Activated naive CD4-positive, alpha-beta T cell treated with anti-CD3 and anti-CD28 coated beads, Interleukin-2, amount 50 U/mL, for 72 hours (primary cell): Measurements from ENCODE around the gene TLN1. TPM values are rescaled to one million over a fixed set of nuclear protein-coding genes. Genes with fewer than 3 reads are reported as not detected.

Source experiments
- ATAC-seq, 2 donors: fragments of 150-1000 bp; cut with Tn5 transposase; 2 replicates each; pipeline ENCODE4 v1.10.0; 2021; ENCODE audit warnings: mild to moderate bottlenecking in 2 of 2, moderate library complexity in 2 of 2
- DNase-seq, 2 donors: peaks; one replicate each; pipeline ENCODE4 v3.0.0; 2021 to 2022; ENCODE audit warnings: low spot score in 2 of 2
- H3K27ac Mint-ChIP-seq, 2 donors: one replicate each; pipeline ENCODE4 v1.8.0; 2022; ENCODE audit warnings: mild to moderate bottlenecking in 2 of 2, mixed read lengths in 2 of 2
- H3K36me3 Mint-ChIP-seq, 2 donors: one replicate each; pipeline ENCODE4 v1.8.0; 2022; ENCODE audit warnings: mixed read lengths in 2 of 2
- H3K9me3 Mint-ChIP-seq, 2 donors: one replicate each; pipeline ENCODE4 v1.8.0; 2022; ENCODE audit warnings: mixed read lengths in 2 of 2
- total RNA-seq, 2 donors: library from RNA; stranded (reverse); gene quantifications; one replicate each; pipeline ENCODE4 v1.2.3, GENCODE V29; 2022

TLN1 gene
- total RNA-seq, 2 donors from 2014 or later: 234 to 334 TPM

GRCh38 chr9:35758475-35759050, 26.6 kb upstream of the TLN1 start:
- ATAC-seq (no peak), DNase-seq (no peak)
- Mint-ChIP-seq H3K27ac (peak overlapping the region; percentile 39 to 96), H3K36me3 (peaks cover 0 to 9% of the 10 kb centered on the region in 2 donors), H3K9me3 (no peaks in the 10 kb centered on the region)

- peak overlapping the region; percentile 4 to 96 for H3K27ac Mint-ChIP-seq
- no peaks in the 10 kb centered on the region for H3K9me3 Mint-ChIP-seq
These were observed 25.9 kb upstream of the TLN1 start for GRCh38 chr9:35757892-35758275.

GRCh38 chr9:35757226-35757891, 25.4 kb upstream of the TLN1 start:
- ATAC-seq: peak; percentile 47 to 71
- peak; percentile 27 to 68 for DNase-seq
- peak overlapping the region; percentile 90 to 96 for H3K27ac Mint-ChIP-seq
- no peaks in the 10 kb centered on the region for H3K9me3 Mint-ChIP-seq
- peaks cover 3 to 9% of the 10 kb centered on the region in 2 donors for H3K36me3 Mint-ChIP-seq

More at GRCh38 chr9:35757892-35758275, 25.9 kb upstream of the TLN1 start:
- ATAC-seq (no peak), DNase-seq (no peak)
- peaks cover 0 to 9% of the 10 kb centered on the region in 2 donors for H3K36me3 Mint-ChIP-seq

- H3K36me3 Mint-ChIP-seq: peaks cover 6 to 9% of the 10 kb centered on the region in 2 donors
- ATAC-seq (peak; percentile 74 to 89), DNase-seq (peak; percentile 77 to 86)
- peak overlapping the region; percentile 83 to 96 for H3K27ac Mint-ChIP-seq
- no peaks in the 10 kb centered on the region for H3K9me3 Mint-ChIP-seq
These were observed 24.6 kb upstream of the TLN1 start for GRCh38 chr9:35756275-35757225.

- Mint-ChIP-seq H3K27ac (no peak overlapping the region), H3K36me3 (peaks cover 6 to 7% of the 10 kb centered on the region in 2 donors), H3K9me3 (no peaks in the 10 kb centered on the region)
- ATAC-seq (no peak), DNase-seq (no peak)
These were observed 23.1 kb upstream of the TLN1 start for GRCh38 chr9:35755071-35755470.

DNA sequence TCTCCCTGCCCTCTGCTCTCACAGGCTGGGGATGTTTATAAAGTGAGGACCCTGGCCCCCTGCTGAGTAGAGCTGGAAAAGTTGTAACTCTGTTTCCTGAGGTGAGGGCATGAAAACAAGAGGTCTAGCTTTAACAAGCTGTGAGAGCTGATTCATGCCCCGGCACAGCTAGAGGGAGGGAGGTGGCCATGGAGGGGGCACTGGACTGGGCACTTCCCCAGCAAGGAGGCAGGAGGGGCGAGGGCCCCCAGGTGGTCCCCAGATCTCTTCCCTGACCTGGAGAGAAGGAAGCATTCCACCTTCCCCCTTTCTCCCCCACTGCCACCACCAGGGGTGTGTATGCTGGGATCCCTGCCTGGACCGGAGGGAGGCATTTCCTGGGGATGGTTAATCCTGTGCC, 22.3 kb upstream of the TLN1 start, which contains the start of gene MSMP:
TSS of gene MSMP (minus strand) at position 13 of the 400 bp plus-strand sequence. CDS start 147 bp downstream, outside the sequence.
- Mint-ChIP-seq H3K27ac (no peak within 1 kb of the TSS), H3K36me3 (peaks cover 7 to 11% of the 10 kb centered on the region in 2 donors), H3K9me3 (no peaks in the 10 kb centered on the region)
- no peak for ATAC-seq
- no peak for DNase-seq

- Mint-ChIP-seq H3K9me3 (no peaks in the 10 kb centered on the region), H3K36me3 (peaks cover 7 to 11% of the 10 kb centered on the region in 2 donors), H3K27ac (no peak overlapping the region)
- DNase-seq (no peak), ATAC-seq (no peak)
These were observed 21.5 kb upstream of the TLN1 start for GRCh38 chr9:35753466-35753865.

GRCh38 chr9:35750256-35750531, 18.2 kb upstream of the TLN1 start:
- Mint-ChIP-seq H3K27ac (peak overlapping the region; percentile 56 to 85), H3K9me3 (no peaks in the 10 kb centered on the region), H3K36me3 (peaks cover 12 to 23% of the 10 kb centered on the region in 2 donors)
- ATAC-seq (no peak), DNase-seq (no peak)

DNA sequence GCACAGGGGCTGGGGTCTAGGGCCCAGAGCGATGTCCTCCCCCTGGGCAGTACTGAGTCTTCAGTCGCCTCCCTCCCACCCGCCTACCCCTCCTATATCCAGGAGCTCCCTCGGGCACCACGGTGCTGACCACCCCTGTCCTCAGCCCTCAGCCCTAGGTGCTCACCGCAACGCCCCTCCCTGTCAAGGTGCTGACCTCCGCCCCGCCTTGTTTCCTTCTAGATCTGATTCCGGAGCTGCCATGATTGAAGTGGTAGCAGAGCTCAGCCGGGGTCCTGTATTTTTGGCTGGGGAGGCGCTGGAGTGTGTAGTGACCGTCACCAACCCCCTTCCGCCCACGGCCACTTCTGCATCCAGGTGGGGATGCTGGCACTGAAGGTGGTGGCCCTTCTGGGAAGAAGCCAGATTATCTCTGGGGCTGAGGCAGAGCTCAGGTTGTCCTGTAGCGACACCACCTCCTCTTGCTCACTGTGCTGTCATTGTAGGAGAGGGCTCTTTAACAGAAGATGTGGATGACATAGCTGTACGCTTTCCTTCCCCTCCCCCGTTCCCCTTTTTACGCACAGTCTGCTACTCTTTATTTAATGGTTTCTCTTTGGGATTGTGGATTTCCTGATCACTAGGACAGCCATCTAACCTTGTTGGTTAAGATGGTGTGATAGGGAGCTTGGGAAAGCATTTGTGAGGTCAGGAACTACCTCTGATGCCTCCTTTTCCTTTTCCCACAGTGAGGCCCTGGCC, 17.7 kb upstream of the TLN1 start:
- Mint-ChIP-seq H3K9me3 (no peaks in the 10 kb centered on the region), H3K27ac (peak overlapping the region; percentile 56 to 85), H3K36me3 (peaks cover 12 to 23% of the 10 kb centered on the region in 2 donors)
- DNase-seq (peak; percentile 44 to 69), ATAC-seq (peak; percentile 58 to 60)

DNA sequence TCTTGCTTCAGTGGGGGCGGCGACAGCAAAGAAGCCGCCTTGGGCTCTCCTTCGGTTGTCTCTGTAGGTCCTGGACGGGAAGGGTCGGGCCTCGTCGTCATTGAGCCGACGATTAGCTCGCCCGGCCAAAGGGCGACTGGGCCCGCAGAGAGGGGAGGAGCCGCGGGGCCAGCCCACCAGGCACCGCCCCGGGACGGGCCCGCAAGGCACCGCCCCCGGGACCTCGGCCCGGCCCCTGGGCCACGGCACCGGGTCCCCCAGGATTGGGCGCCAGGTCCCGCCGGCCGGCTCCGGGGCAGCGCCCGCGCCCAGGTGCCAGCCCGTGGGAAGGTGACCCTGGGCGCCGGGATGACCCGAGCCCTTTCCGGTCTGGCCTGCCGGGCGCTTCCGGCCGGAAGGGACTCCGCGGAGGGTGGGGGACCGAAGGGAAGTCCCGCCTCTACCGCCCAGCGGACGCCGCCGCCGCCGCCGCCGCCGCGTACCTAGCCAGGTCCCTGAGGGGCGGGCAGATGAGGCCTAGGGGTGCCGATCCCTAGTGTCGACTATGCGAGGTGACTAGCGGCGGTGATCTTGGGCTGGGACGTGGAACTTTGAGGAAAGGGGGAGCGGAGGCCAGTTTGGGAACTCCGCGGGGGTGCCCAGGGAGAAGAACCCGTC, 17.0 kb upstream of the TLN1 start, which contains the start of the genes GBA2 and RGP1:
TSS of gene GBA2 (minus strand) at position 371 of the 657 bp plus-strand sequence. CDS start 524 bp downstream, outside the sequence.
TSS of gene RGP1 (plus strand) at position 430 of the 657 bp plus-strand sequence. CDS start 469 bp downstream, outside the sequence.
- DNase-seq (peak; percentile 78 to 80), ATAC-seq (peak; percentile 85 to 90)
- H3K27ac Mint-ChIP-seq: peak within 1 kb of the TSS; percentile 85 to 87
- H3K9me3 Mint-ChIP-seq: no peaks in the 10 kb centered on the region
- peaks cover 12 to 23% of the 10 kb centered on the region in 2 donors for H3K36me3 Mint-ChIP-seq

- no peak for ATAC-seq
- DNase-seq: no peak
- Mint-ChIP-seq H3K36me3 (peaks cover 12 to 23% of the 10 kb centered on the region in 2 donors), H3K9me3 (no peaks in the 10 kb centered on the region), H3K27ac (peak overlapping the region; percentile 85 to 87)
These were observed 16.4 kb upstream of the TLN1 start for GRCh38 chr9:35748242-35748857.

GRCh38 chr9:35746583-35746982, 14.6 kb upstream of the TLN1 start:
- H3K27ac Mint-ChIP-seq: no peak overlapping the region

GRCh38 chr9:35745569-35745968, 13.6 kb upstream of the TLN1 start:
- ATAC-seq: no peak
- no peak for DNase-seq
- Mint-ChIP-seq H3K27ac (peak overlapping the region in 1 of 2 donors; percentile 25), H3K9me3 (no peaks in the 10 kb centered on the region), H3K36me3 (peaks cover 12 to 16% of the 10 kb centered on the region in 2 donors)

More at GRCh38 chr9:35746583-35746982, 14.6 kb upstream of the TLN1 start:
- Mint-ChIP-seq H3K36me3 (peaks cover 12 to 16% of the 10 kb centered on the region in 2 donors), H3K9me3 (no peaks in the 10 kb centered on the region)
- ATAC-seq (no peak), DNase-seq (no peak)

- H3K27ac Mint-ChIP-seq: no peak overlapping the region
- DNase-seq (no peak), ATAC-seq (no peak)
- peaks cover 5 to 12% of the 10 kb centered on the region in 2 donors for H3K36me3 Mint-ChIP-seq
- H3K9me3 Mint-ChIP-seq: no peaks in the 10 kb centered on the region
These were observed 12.0 kb upstream of the TLN1 start for GRCh38 chr9:35743880-35744518.

DNA sequence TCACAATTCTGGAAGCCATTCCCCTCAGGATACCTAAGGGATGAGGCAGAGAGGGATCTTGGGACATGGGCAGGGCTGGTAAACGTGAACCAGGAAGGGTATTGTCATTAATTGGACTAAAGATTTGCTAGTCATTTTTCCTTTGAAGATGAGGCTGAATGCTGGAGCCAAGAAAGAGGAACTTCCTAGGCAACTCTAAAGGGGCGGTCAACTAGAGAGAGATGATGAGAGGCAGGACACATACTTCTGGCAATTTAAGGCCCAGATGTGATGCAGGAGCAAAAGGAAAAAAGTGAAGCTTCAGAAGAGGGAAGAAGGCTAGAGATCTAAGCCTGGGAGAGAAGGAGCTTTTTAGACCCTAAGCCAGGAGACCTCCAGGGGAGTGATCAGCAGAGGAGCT, 11.5 kb upstream of the TLN1 start:
- H3K27ac Mint-ChIP-seq: peak overlapping the region in 1 of 2 donors; percentile 1
- DNase-seq (no peak), ATAC-seq (no peak)
- no peaks in the 10 kb centered on the region for H3K9me3 Mint-ChIP-seq
- H3K36me3 Mint-ChIP-seq: peaks cover 5 to 12% of the 10 kb centered on the region in 2 donors
